ENCODE measurements around the gene UBD.

UBD gene

GRCh38 chr6:29553268-29554057 lies 6.1 kb downstream of the UBD start:
- peak overlapping the region; percentile 9 for H3K4me3 ChIP-seq (ENCODE audit: low read length)
- no peak for DNase-seq (ENCODE audit: low read depth)
- TF ChIP-seq CTCF (conservative IDR thresholded peaks at IDR 0.05; ENCODE audit: low read depth, low read length): no peak

- no peak for TF ChIP-seq CTCF (conservative IDR thresholded peaks at IDR 0.05; ENCODE audit: low read depth, low read length)
- DNase-seq (ENCODE audit: low read depth): peak; percentile 31
- H3K4me3 ChIP-seq (ENCODE audit: low read length): no peak overlapping the region
Observed at GRCh38 chr6:29552512-29553051, 7.0 kb downstream of the UBD start.

- DNase-seq (ENCODE audit: low read depth): no peak
- TF ChIP-seq CTCF (conservative IDR thresholded peaks at IDR 0.05; ENCODE audit: low read depth, low read length): no peak
- no peak overlapping the region for H3K4me3 ChIP-seq (ENCODE audit: low read length)
Observed at GRCh38 chr6:29547573-29547972, 12.0 kb downstream of the UBD start.

GRCh38 chr6:29537714-29538403 lies 21.7 kb downstream of the UBD start:
- DNase-seq (ENCODE audit: low read depth): no peak
- no peak for TF ChIP-seq CTCF (conservative IDR thresholded peaks at IDR 0.05; ENCODE audit: low read depth, low read length)
- H3K4me3 ChIP-seq (ENCODE audit: low read length): no peak overlapping the region

GRCh38 chr6:29532320-29532951 lies 27.1 kb downstream of the UBD start:
- DNase-seq (ENCODE audit: low read depth): no peak
- TF ChIP-seq CTCF (conservative IDR thresholded peaks at IDR 0.05; ENCODE audit: low read depth, low read length): no peak
- no peak overlapping the region for H3K4me3 ChIP-seq (ENCODE audit: low read length)

- no peak for DNase-seq (ENCODE audit: low read depth)
- no peak overlapping the region for H3K4me3 ChIP-seq (ENCODE audit: low read length)
- no peak for TF ChIP-seq CTCF (conservative IDR thresholded peaks at IDR 0.05; ENCODE audit: low read depth, low read length)
Observed at GRCh38 chr6:29531668-29532067, 27.9 kb downstream of the UBD start.
